H1 (cell line): ENCODE measurements around the gene PKN1. TPM values are rescaled to one million over a fixed set of nuclear protein-coding genes. Genes with fewer than 3 reads are reported as not detected.
A peak's percentile ranks its signal among the peaks of the same experiment; 100 is the strongest.

Experiments
- CTCF ChIA-PET: fragments of 300-600 bp; sonication (Branson Sonifier 250); formaldehyde crosslinking; loops from one replicate; lab custom pipeline; 2021; ENCODE audit not compliant: partially characterized antibody; lab: Charles Lee
- POLR2A ChIA-PET: fragments of 300-600 bp; sonication (Branson Sonifier 250); formaldehyde crosslinking; loops from one replicate; lab custom pipeline; 2021; ENCODE audit warnings: inconsistent platforms; ENCODE audit not compliant: partially characterized antibody; lab: Charles Lee
- DNase-seq, 2 experiments: peaks; one replicate each; pipeline versions ENCODE4 v3.0.0 to v3.0.0-alpha.2; 2010 to 2022; ENCODE audit warnings: low spot score in 2 of 2, low read depth in 1 of 2, mixed read lengths in 1 of 2
- FAIRE-seq: peaks from 2 replicates; lab custom pipeline; 2011; peaks lifted over from hg19 to GRCh38; lab: Jason Lieb, UNC
- H2AFZ ChIP-seq: 2 replicates; pipeline ENCODE4 v1.8.1; 2012; ENCODE audit warnings: low read length, inconsistent platforms
- H2AK5ac ChIP-seq: 2 replicates; pipeline ENCODE4 v1.6.1; 2013; ENCODE audit warnings: low read depth, low read length
- H2BK120ac ChIP-seq: replicated peaks from 2 replicates; pipeline ENCODE3; 2013; ENCODE audit warnings: low read depth, low read length, inconsistent platforms
- H2BK12ac ChIP-seq: 2 replicates; pipeline ENCODE4 v1.6.1; 2013; ENCODE audit warnings: low read depth, low read length
- H2BK15ac ChIP-seq: 2 replicates; pipeline ENCODE4 v1.6.1; 2013; ENCODE audit warnings: low read length
- H2BK20ac ChIP-seq: 2 replicates; pipeline ENCODE4 v1.6.1; 2013; ENCODE audit warnings: low read length
- H2BK5ac ChIP-seq: 2 replicates; pipeline ENCODE4 v1.6.1; 2013; ENCODE audit warnings: low read depth, low read length
- H3K14ac ChIP-seq: 2 replicates; pipeline ENCODE4 v1.6.1; 2013; ENCODE audit warnings: inconsistent platforms; ENCODE audit not compliant: insufficient read length
- H3K18ac ChIP-seq: 2 replicates; pipeline ENCODE4 v1.6.1; 2013; ENCODE audit warnings: low read length; ENCODE audit errors: extremely low read depth
- H3K23ac ChIP-seq: 2 replicates; pipeline ENCODE4 v1.6.1; 2013; ENCODE audit warnings: inconsistent platforms; ENCODE audit not compliant: insufficient read length
- H3K23me2 ChIP-seq: 2 replicates; pipeline ENCODE4 v1.6.1; 2013; ENCODE audit warnings: low read depth, low read length
- H3K27ac ChIP-seq: 2 replicates; pipeline ENCODE4 v1.6.1; 2011; ENCODE audit warnings: low read depth, low read length, inconsistent platforms
- H3K27me3 ChIP-seq, 4 experiments: replicated peaks in 1 of 4; 1 replicate in 1 of 4; 2 replicates in 3 of 4; pipeline versions ENCODE4 v1.6.1 to v1.8.1; 2011 to 2013; ENCODE audit warnings: low read length in 3 of 4, mild to moderate bottlenecking in 3 of 4, inconsistent platforms in 2 of 4, mixed read lengths in 2 of 4, moderate library complexity in 1 of 4; ENCODE audit not compliant: control insufficient read depth in 3 of 4, insufficient read depth in 3 of 4; ENCODE audit errors: extremely low read depth in 1 of 4
- H3K36me3 ChIP-seq, 4 experiments: 2 replicates each; pipeline versions ENCODE4 v1.6.1 to v1.8.1; 2011 to 2013; ENCODE audit warnings: mild to moderate bottlenecking in 4 of 4, low read length in 3 of 4, moderate library complexity in 2 of 4, control low read depth in 1 of 4, inconsistent platforms in 1 of 4; ENCODE audit not compliant: insufficient read depth in 4 of 4, control insufficient read depth in 2 of 4
- H3K4ac ChIP-seq: replicated peaks from 2 replicates; pipeline ENCODE3; 2013; ENCODE audit warnings: low read length, low read depth, mixed read lengths, inconsistent platforms; ENCODE audit not compliant: insufficient read length
- H3K4me1 ChIP-seq, 4 experiments: replicated peaks in 1 of 4; 1 replicate in 1 of 4; 2 replicates in 3 of 4; pipeline versions ENCODE4 v1.6.1 to v1.8.1; 2011 to 2013; ENCODE audit warnings: low read length in 3 of 4, inconsistent platforms in 2 of 4, mixed read lengths in 1 of 4; ENCODE audit not compliant: insufficient read depth in 4 of 4, control insufficient read depth in 3 of 4
- H3K4me2 ChIP-seq, 2 experiments: 2 replicates each; pipeline versions ENCODE4 v1.6.1 to v1.8.1; 2011 to 2013; ENCODE audit warnings: low read depth in 2 of 2, low read length in 2 of 2, control low read depth in 1 of 2, inconsistent platforms in 1 of 2, mild to moderate bottlenecking in 1 of 2; ENCODE audit not compliant: insufficient read depth in 1 of 2
- H3K4me3 ChIP-seq, 4 experiments: fragments of 200-600, 300-600 bp in 1 of 4; sonication (generic), shearing (Covaris generic), sonication (Bioruptor Twin) in 1 of 4; 2 replicates each; pipeline versions ENCODE4 v1.5.1 to v1.8.1; 2011 to 2016; ENCODE audit warnings: low read length in 4 of 4, low read depth in 3 of 4, control low read depth in 2 of 4, inconsistent platforms in 2 of 4, mild to moderate bottlenecking in 2 of 4, mixed read lengths in 1 of 4, moderate library complexity in 1 of 4; ENCODE audit not compliant: insufficient read depth in 2 of 4; ENCODE audit errors: extremely low read depth in 1 of 4
- H3K56ac ChIP-seq: replicated peaks from 2 replicates; pipeline ENCODE3; 2013; ENCODE audit warnings: low read depth, mild to moderate bottlenecking, mixed read lengths, low read length, inconsistent platforms; ENCODE audit not compliant: insufficient read length
- H3K79me1 ChIP-seq: 2 replicates; pipeline ENCODE4 v1.6.1; 2013; ENCODE audit warnings: low read depth, low read length, control low read depth
- H3K79me2 ChIP-seq, 2 experiments: 2 replicates each; pipeline versions ENCODE4 v1.6.1 to v1.8.1; 2012 to 2013; ENCODE audit warnings: low read length in 2 of 2, mild to moderate bottlenecking in 2 of 2, inconsistent platforms in 1 of 2; ENCODE audit not compliant: insufficient read depth in 2 of 2, control insufficient read depth in 1 of 2
- H3K9ac ChIP-seq, 4 experiments: replicated peaks in 1 of 4; 1 replicate in 1 of 4; 2 replicates in 3 of 4; pipeline versions ENCODE4 v1.6.1 to v1.8.1; 2011 to 2013; ENCODE audit warnings: low read depth in 3 of 4, low read length in 3 of 4, control low read depth in 2 of 4, mild to moderate bottlenecking in 2 of 4, moderate library complexity in 2 of 4, inconsistent platforms in 1 of 4; ENCODE audit errors: extremely low read depth in 1 of 4
- H3K9me3 ChIP-seq, 2 experiments: 2 replicates each; pipeline versions ENCODE4 v1.6.1 to v1.8.1; 2012 to 2013; ENCODE audit warnings: mild to moderate bottlenecking in 2 of 2, moderate library complexity in 2 of 2, control low read depth in 1 of 2, inconsistent platforms in 1 of 2, low read depth in 1 of 2, low read length in 1 of 2, mixed read lengths in 1 of 2; ENCODE audit not compliant: insufficient read depth in 2 of 2
- H4K20me1 ChIP-seq, 2 experiments: replicated peaks in 1 of 2; 2 replicates each; pipeline versions ENCODE3 to v1.8.1; 2011 to 2013; ENCODE audit warnings: inconsistent platforms in 2 of 2, low read length in 2 of 2, mild to moderate bottlenecking in 1 of 2; ENCODE audit not compliant: insufficient read depth in 2 of 2, control insufficient read depth in 1 of 2
- H4K5ac ChIP-seq: 2 replicates; pipeline ENCODE4 v1.6.1; 2013; ENCODE audit warnings: low read length, low read depth, mixed read lengths, inconsistent platforms; ENCODE audit not compliant: insufficient read length
- H4K8ac ChIP-seq: 2 replicates; pipeline ENCODE4 v1.8.0; 2013; ENCODE audit warnings: mild to moderate bottlenecking, moderate library complexity, low read length, inconsistent platforms; ENCODE audit not compliant: insufficient read depth; ENCODE audit errors: extremely low read depth
- H4K91ac ChIP-seq: replicated peaks from 2 replicates; pipeline ENCODE3; 2013; ENCODE audit warnings: low read length, mixed read lengths, inconsistent platforms; ENCODE audit not compliant: insufficient read length
- EGR1 ChIP-seq: IDR thresholded peaks from 2 replicates; pipeline ENCODE4 v1.6.1; 2011; ENCODE audit warnings: low read depth, low read length, borderline replicate concordance
- GABPA ChIP-seq: IDR thresholded peaks from 2 replicates; pipeline ENCODE4 v1.6.1; 2011; ENCODE audit warnings: mild to moderate bottlenecking, low read length, moderate library complexity, borderline replicate concordance; ENCODE audit not compliant: insufficient read depth
- HDAC2 ChIP-seq, 2 experiments: fragments of 300-600 bp in 1 of 2; sonication (generic) in 1 of 2; IDR thresholded peaks; 2 replicates each; pipeline ENCODE4 v1.6.1; 2011 to 2012; ENCODE audit warnings: low read depth in 2 of 2, low read length in 2 of 2, mild to moderate bottlenecking in 2 of 2, moderate library complexity in 2 of 2, borderline replicate concordance in 1 of 2, inconsistent platforms in 1 of 2
- JUN ChIP-seq: IDR thresholded peaks from 2 replicates; pipeline ENCODE4 v1.6.1; 2011; ENCODE audit warnings: low read depth, mild to moderate bottlenecking, improper control_type of control experiment, low read length
- PHF8 ChIP-seq: fragments of 200-600 bp; sonication (generic); conservative IDR thresholded peaks from 2 replicates; pipeline ENCODE4 v1.7.1; 2012; ENCODE audit warnings: low read depth, mild to moderate bottlenecking, inconsistent platforms, low read length, moderate library complexity
- POU5F1 ChIP-seq: IDR thresholded peaks from 2 replicates; pipeline ENCODE4 v1.6.1; 2011; ENCODE audit warnings: low read depth, mild to moderate bottlenecking, low read length, moderate library complexity
- SAP30 ChIP-seq: fragments of 300-600 bp; sonication (generic); IDR thresholded peaks from 2 replicates; pipeline ENCODE4 v1.7.1; 2012; ENCODE audit warnings: low read length, moderate library complexity, mild to moderate bottlenecking, inconsistent platforms; ENCODE audit not compliant: insufficient read depth, insufficient replicate concordance
- SIRT6 ChIP-seq: IDR thresholded peaks from one replicate; pipeline ENCODE4 v1.7.1; 2012; ENCODE audit warnings: low read length, inconsistent platforms
- SRF ChIP-seq: IDR thresholded peaks from 2 replicates; pipeline ENCODE4 v1.6.1; 2011; ENCODE audit warnings: mild to moderate bottlenecking, low read depth, low read length, moderate library complexity
- TAF7 ChIP-seq: optimal IDR thresholded peaks from 2 replicates; pipeline ENCODE3; 2011; ENCODE audit warnings: low read depth, mild to moderate bottlenecking, inconsistent platforms, low read length, moderate library complexity, borderline replicate concordance
- TBP ChIP-seq: IDR thresholded peaks from 2 replicates; pipeline ENCODE4 v1.6.1; 2011; ENCODE audit warnings: low read depth, low read length, improper control_type of control experiment
- TEAD4 ChIP-seq: IDR thresholded peaks from 2 replicates; pipeline ENCODE4 v1.6.1; 2012; ENCODE audit warnings: low read depth, low read length, inconsistent platforms, mixed read lengths
- YY1 ChIP-seq: IDR thresholded peaks from 2 replicates; pipeline ENCODE4 v1.6.1; 2011; ENCODE audit warnings: low read depth, mild to moderate bottlenecking, low read length
- WGBS, 2 experiments: shearing (Covaris generic) in 1 of 2; methylation state at CpG; one replicate each; pipeline versions ENCODE4 v1.1.6 to v1.1.7; 2013 to 2015; ENCODE audit warnings: low lambda C conversion rate in 2 of 2, mixed read lengths in 2 of 2, inconsistent platforms in 1 of 2, low coverage in 1 of 2, missing lambda C conversion rate in 1 of 2; ENCODE audit not compliant: insufficient replicate concordance in 2 of 2, insufficient coverage in 1 of 2, insufficient read length in 1 of 2; ENCODE audit errors: extremely low coverage in 1 of 2, missing lambda C conversion rate in 1 of 2; 5-methylcytosine and 5-hydroxymethylcytosine counted together
- polyA plus RNA-seq, 7 experiments: library from polyadenylated mRNA; depleted of rRNA in 3 of 7; stranded (reverse) in 5 of 7; unstranded in 2 of 7; fragments of >200 nt in 5 of 7; fragments of 200-250 nt in 2 of 7; gene quantifications; 1 replicate in 5 of 7; 2 replicates in 1 of 7; 4 replicates in 1 of 7; pipeline versions ENCODE4 v1.2.1 to v1.2.3, GENCODE V29; 2011 to 2013; ENCODE audit warnings: missing spikeins in 2 of 7, mixed read lengths in 2 of 7
- total RNA-seq: library from RNA; stranded (reverse); fragmentation: NEBNext Ultra II Directional; extraction: Animal tissue kit (Norgen Biotek cat#: 25700); gene quantifications from 2 replicates; pipeline ENCODE4 v1.2.1, GENCODE V29; 2021

Gene PKN1
- total and polyA plus RNA-seq, 2 of the 8 experiments (the other 6 are each of a cell fraction or from before 2014, with no cell fraction given): 65.2 to 162 TPM

- Histone ChIP-seq H3K56ac (peak overlapping the region; percentile 30), H3K9ac (no peak overlapping the region), H2AK5ac (peak overlapping the region; percentile 86; the same call in 1 of the 2 replicates), H3K4me1 (peaks cover 0 to 13% (median 5%) of the 10 kb centered on the region in 4 experiments; a peak in 5 of 7 replicates), H3K4me3 (no peak overlapping the region), H4K91ac (no peak overlapping the region), H3K18ac (no peak overlapping the region), H2BK5ac (no peak overlapping the region), H3K36me3 (peaks cover 17 to 21% (median 18%) of the 10 kb centered on the region in 4 experiments; a peak in 7 of 8 replicates), H3K9me3 (no peaks in the 10 kb centered on the region), H3K27me3 (no peaks in the 10 kb centered on the region), H3K23me2 (peaks cover 4% of the 10 kb centered on the region; the same call in 1 of the 2 replicates), H4K20me1 (peaks cover 0 to 6% of the 10 kb centered on the region in 2 experiments), H3K4ac (no peak overlapping the region), H2BK12ac (no peak overlapping the region), H2BK15ac (peak overlapping the region; percentile 81; the same call in 1 of the 2 replicates), H2BK120ac (no peak overlapping the region), H2BK20ac (no peak overlapping the region), H2AFZ (no peak overlapping the region), H3K27ac (no peak overlapping the region), H3K4me2 (no peak overlapping the region), H3K79me1 (no peaks in the 10 kb centered on the region), H3K23ac (no peak overlapping the region), H4K8ac (no peak overlapping the region)
- DNase-seq (no peak), FAIRE-seq (no peak)
- ChIA-PET POLR2A (interaction anchor here (0.6 to 3.9 kb wide), 6 partner anchors 9 to 268 kb away, joined by 3 to 33 read pairs (median 16); partner anchors contain the start of gene ASF1B), CTCF (interaction anchor here (0.6 to 9.1 kb wide), 15 partner anchors 8 to 268 kb away, joined by 3 to 114 read pairs (median 8); partner anchors contain the start of gene ASF1B)
- TF ChIP-seq SAP30 (no peak), PHF8 (no peak), POU5F1 (no peak), EGR1 (no peak), JUN (no peak), SIRT6 (no peak), TAF7 (no peak), TEAD4 (no peak), YY1 (no peak), GABPA (no peak), TBP (no peak), SRF (no peak), HDAC2 (IDR thresholded peaks at IDR 0.05; ENCODE audit: borderline replicate concordance in 1 of 2, low read depth in 2 of 2, low read length in 2 of 2) (no peak)
- TF ChIP-seq, all 59 proteins: peak for 0
- Histone ChIP-seq H3K14ac (no peak overlapping the region), H4K5ac (peak overlapping the region; percentile 54), H3K79me2 (no peaks in the 10 kb centered on the region)
- 84% methylated on average over 9 of the region's 9 CpGs; no CpG with 5 or more reads in 1 of the 2 experiments for WGBS, 2 experiments
Observed at GRCh38 chr19:14404312-14404711, 28.8 kb upstream of the PKN1 start.
